ENCODE results near the gene IL1R2. TPM values are rescaled to one million over a fixed set of nuclear protein-coding genes. Genes with fewer than 3 reads are reported as not detected.

IL1R2 gene
- total RNA-seq, 1 experiment from 2014 or later, result not detected

DNA sequence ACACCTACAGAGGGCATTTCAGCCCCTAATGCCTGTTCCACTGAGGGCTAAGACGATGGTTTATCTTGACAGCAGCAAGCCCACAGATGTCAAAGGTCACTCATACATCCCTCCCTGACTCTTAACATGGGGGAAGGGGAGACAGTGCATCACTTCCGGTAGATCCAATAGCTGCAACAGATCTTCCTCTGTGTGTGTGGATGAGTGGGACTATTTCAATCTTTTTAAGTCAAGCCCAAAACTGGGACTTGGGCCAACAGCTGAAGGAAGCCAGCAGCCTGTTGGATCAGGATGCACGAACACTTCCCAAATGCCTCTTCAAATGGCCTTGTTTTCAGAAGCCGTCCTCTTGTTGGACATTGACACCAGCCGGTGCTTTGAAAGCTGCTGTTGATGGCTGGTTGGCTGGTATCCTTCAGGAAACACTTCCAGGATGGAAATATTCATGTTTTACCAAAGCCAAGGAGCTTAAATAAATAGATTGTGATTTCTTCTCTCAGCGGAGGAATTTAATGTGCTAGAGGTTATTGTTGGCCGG is 59.2 kb downstream of the IL1R2 start:
- Histone ChIP-seq H3K9me3 (replicated peaks) (no peaks in the 10 kb centered on the region), H3K4me1 (replicated peaks) (peaks cover 43% of the 10 kb centered on the region), H3K27me3 (replicated peaks) (no peaks in the 10 kb centered on the region), H3K36me3 (no peaks in the 10 kb centered on the region), H3K27ac (no peak overlapping the region), H3K4me3 (no peak overlapping the region)
- no peak for DNase-seq (ENCODE audit: low read depth in 1 of 2, low spot score in 2 of 2)

DNA sequence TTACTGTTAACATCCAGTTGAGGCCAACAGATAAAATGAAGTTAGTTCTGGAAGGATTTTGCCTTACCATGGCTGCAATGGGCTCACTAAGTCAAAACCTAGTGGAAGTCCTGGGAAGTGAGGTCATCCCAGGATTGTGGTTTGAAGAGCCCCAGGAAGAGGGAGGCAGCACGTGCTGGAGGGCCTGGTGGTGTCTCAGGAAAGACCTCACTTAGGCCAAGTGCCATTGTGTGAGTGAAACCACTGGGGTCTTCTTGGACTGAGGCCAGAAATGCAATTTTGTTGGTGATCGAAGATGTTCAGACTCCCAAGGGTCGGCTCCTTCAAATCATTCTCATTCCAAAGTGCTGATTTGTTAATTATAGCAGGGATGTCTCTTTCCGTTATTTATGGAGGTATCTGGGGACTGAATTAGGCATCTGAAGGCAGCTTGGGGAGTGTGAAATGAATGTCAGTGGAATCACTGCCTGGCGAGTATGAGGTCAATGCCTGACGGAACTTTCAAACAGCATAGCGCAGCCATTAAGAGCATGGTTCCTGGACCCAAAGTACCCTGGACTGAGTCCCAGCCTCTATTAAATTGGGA is 60.0 kb downstream of the IL1R2 start:
- no peak overlapping the region for H3K4me3 ChIP-seq
- H3K27me3 ChIP-seq (replicated peaks), result no peaks in the 10 kb centered on the region
- H3K36me3 ChIP-seq, result no peaks in the 10 kb centered on the region
- no peak overlapping the region for H3K27ac ChIP-seq
- no peak for DNase-seq (ENCODE audit: low read depth in 1 of 2, low spot score in 2 of 2)
- peaks cover 39% of the 10 kb centered on the region for H3K4me1 ChIP-seq (replicated peaks)
- H3K9me3 ChIP-seq (replicated peaks), result no peaks in the 10 kb centered on the region

DNA sequence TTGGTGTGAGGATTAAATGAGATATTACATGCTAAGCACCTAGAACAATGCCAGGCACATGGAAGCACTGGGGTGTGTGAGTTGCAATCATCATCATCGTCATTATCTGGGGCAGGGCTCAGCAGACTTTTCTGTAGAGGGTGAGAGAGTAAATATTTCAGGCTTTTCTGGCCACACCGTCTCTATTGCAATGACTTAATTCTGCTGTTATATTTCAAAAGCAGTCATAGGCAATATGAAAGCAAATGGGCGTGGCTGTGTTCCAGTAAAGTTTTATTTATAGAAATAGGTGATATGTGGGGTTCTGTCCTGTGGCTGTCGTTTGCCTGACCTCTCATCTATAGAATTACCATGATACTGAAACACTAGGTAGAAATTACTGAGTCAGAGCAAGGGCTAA is 60.6 kb downstream of the IL1R2 start:
- no peaks in the 10 kb centered on the region for H3K9me3 ChIP-seq (replicated peaks)
- H3K4me3 ChIP-seq, result no peak overlapping the region
- H3K4me1 ChIP-seq (replicated peaks), result peaks cover 37% of the 10 kb centered on the region
- no peaks in the 10 kb centered on the region for H3K36me3 ChIP-seq
- DNase-seq (ENCODE audit: low read depth in 1 of 2, low spot score in 2 of 2), result peak in 1 of 2 experiments; percentile 1
- H3K27me3 ChIP-seq (replicated peaks), result no peaks in the 10 kb centered on the region
- no peak overlapping the region for H3K27ac ChIP-seq

DNA sequence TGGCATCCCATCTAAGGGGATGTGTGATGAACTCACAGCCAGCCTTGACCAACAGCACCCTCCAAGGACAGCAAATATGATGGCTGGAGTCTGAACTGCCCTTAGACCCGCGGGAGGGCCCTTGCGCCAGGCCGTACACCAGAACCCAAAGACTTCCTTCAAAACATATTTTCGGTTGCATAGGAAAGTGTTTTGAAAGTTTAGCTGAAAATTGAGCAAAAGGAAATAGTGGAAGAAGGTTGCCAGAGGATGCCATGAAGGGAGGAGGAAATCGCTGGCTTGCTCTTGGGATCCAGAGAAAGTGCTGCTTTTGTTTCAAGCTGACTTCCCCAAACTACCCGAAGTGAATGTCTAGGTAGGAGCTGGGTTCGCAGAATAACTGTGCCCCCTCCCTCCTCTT is 61.3 kb downstream of the IL1R2 start:
- no peaks in the 10 kb centered on the region for H3K9me3 ChIP-seq (replicated peaks)
- no peaks in the 10 kb centered on the region for H3K36me3 ChIP-seq
- no peak for DNase-seq (ENCODE audit: low read depth in 1 of 2, low spot score in 2 of 2)
- no peak overlapping the region for H3K27ac ChIP-seq
- peaks cover 45% of the 10 kb centered on the region for H3K4me1 ChIP-seq (replicated peaks)
- no peak overlapping the region for H3K4me3 ChIP-seq
- H3K27me3 ChIP-seq (replicated peaks), result no peaks in the 10 kb centered on the region

DNA sequence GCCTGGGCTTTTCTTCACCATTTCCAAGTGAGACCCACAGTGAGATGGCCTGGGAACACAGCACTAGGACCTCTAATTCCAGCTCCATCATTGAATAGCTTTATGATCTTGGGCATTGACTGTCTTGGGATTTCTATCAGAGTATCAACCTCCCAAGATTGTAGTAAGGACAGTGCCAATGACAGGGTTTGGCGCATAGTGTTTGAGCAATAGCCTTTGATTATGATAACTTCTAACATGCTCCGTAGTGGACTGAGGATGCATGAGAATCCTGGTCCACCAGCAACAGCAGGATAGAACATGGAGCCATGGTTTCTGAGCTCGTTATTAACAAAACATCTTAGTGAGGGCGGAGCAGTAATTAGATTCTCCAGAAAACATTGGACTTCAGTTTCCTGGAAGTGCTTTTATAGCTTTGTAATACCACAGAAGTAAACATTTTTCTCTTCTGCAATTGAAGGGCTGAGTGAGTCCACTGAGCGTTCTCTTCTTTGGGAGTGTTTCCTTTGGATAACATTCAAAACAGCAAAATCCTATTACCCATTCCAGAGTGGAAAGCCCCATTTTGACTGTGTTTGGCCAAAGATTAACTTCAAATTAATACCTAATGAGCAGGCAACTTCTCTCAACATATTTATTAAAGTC is 63.7 kb downstream of the IL1R2 start:
- H3K4me3 ChIP-seq, result no peak overlapping the region
- H3K27me3 ChIP-seq (replicated peaks), result no peaks in the 10 kb centered on the region
- H3K4me1 ChIP-seq (replicated peaks), result peaks cover 32% of the 10 kb centered on the region
- no peaks in the 10 kb centered on the region for H3K9me3 ChIP-seq (replicated peaks)
- H3K27ac ChIP-seq, result no peak overlapping the region
- no peak for DNase-seq (ENCODE audit: low read depth in 1 of 2, low spot score in 2 of 2)
- H3K36me3 ChIP-seq, result no peaks in the 10 kb centered on the region

GRCh38 chr2:102056079-102056581 is 64.4 kb downstream of the IL1R2 start:
- H3K4me3 ChIP-seq, result no peak overlapping the region
- no peak overlapping the region for H3K27ac ChIP-seq
- DNase-seq (ENCODE audit: low read depth in 1 of 2, low spot score in 2 of 2), result no peak
- no peaks in the 10 kb centered on the region for H3K9me3 ChIP-seq (replicated peaks)
- peaks cover 27% of the 10 kb centered on the region for H3K4me1 ChIP-seq (replicated peaks)
- H3K27me3 ChIP-seq (replicated peaks), result no peaks in the 10 kb centered on the region
- H3K36me3 ChIP-seq, result no peaks in the 10 kb centered on the region

- Histone ChIP-seq H3K4me1 (replicated peaks) (peaks cover 33% of the 10 kb centered on the region), H3K27me3 (replicated peaks) (no peaks in the 10 kb centered on the region), H3K36me3 (no peaks in the 10 kb centered on the region), H3K4me3 (no peak overlapping the region), H3K9me3 (replicated peaks) (no peaks in the 10 kb centered on the region), H3K27ac (no peak overlapping the region)
- peak in 1 of 2 experiments; percentile 45 for DNase-seq (ENCODE audit: low read depth in 1 of 2, low spot score in 2 of 2)
Observed at GRCh38 chr2:102057502-102058292, 65.9 kb downstream of the IL1R2 start.

- DNase-seq (ENCODE audit: low read depth in 1 of 2, low spot score in 2 of 2), result no peak
- no peaks in the 10 kb centered on the region for H3K9me3 ChIP-seq (replicated peaks)
- H3K36me3 ChIP-seq, result no peaks in the 10 kb centered on the region
- H3K4me3 ChIP-seq, result no peak overlapping the region
- no peak overlapping the region for H3K27ac ChIP-seq
- H3K4me1 ChIP-seq (replicated peaks), result peaks cover 40% of the 10 kb centered on the region
- no peaks in the 10 kb centered on the region for H3K27me3 ChIP-seq (replicated peaks)
Observed at GRCh38 chr2:102058293-102058833, 66.6 kb downstream of the IL1R2 start.

DNA sequence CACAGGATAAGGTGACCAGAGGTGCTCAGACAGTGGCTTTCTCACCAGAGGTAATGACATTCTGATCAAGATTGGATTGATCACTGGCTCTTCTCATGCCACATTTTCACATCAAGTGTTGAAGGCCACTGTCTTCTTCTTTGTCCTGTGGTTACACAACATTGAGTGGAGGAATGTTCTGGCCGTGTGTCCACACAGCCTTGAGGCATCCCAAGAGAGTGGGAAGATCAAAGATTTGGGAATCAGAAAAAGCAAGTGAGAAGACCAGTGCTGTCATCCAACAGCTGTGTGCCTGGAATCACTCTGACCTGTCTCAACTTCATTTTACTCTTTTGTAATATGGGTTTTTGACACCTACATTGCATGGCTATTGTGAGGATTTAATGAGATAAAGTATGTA is 67.4 kb downstream of the IL1R2 start:
- H3K9me3 ChIP-seq (replicated peaks), result no peaks in the 10 kb centered on the region
- no peaks in the 10 kb centered on the region for H3K36me3 ChIP-seq
- peaks cover 47% of the 10 kb centered on the region for H3K4me1 ChIP-seq (replicated peaks)
- H3K4me3 ChIP-seq, result no peak overlapping the region
- no peak overlapping the region for H3K27ac ChIP-seq
- no peaks in the 10 kb centered on the region for H3K27me3 ChIP-seq (replicated peaks)
- DNase-seq (ENCODE audit: low read depth in 1 of 2, low spot score in 2 of 2), result no peak

GRCh38 chr2:102060047-102060446 is 68.3 kb downstream of the IL1R2 start:
- no peaks in the 10 kb centered on the region for H3K27me3 ChIP-seq (replicated peaks)

GRCh38 chr2:102060792-102061191 is 69.0 kb downstream of the IL1R2 start:
- H3K27ac ChIP-seq, result no peak overlapping the region
- no peaks in the 10 kb centered on the region for H3K27me3 ChIP-seq (replicated peaks)
- no peak overlapping the region for H3K4me3 ChIP-seq
- no peaks in the 10 kb centered on the region for H3K9me3 ChIP-seq (replicated peaks)
- H3K4me1 ChIP-seq (replicated peaks), result peaks cover 58% of the 10 kb centered on the region
- DNase-seq (ENCODE audit: low read depth in 1 of 2, low spot score in 2 of 2), result no peak
- H3K36me3 ChIP-seq, result no peaks in the 10 kb centered on the region

More at GRCh38 chr2:102060047-102060446, 68.3 kb downstream of the IL1R2 start:
- H3K36me3 ChIP-seq, result no peaks in the 10 kb centered on the region
- H3K9me3 ChIP-seq (replicated peaks), result no peaks in the 10 kb centered on the region
- no peak overlapping the region for H3K27ac ChIP-seq
- H3K4me1 ChIP-seq (replicated peaks), result peaks cover 56% of the 10 kb centered on the region
- no peak overlapping the region for H3K4me3 ChIP-seq
- no peak for DNase-seq (ENCODE audit: low read depth in 1 of 2, low spot score in 2 of 2)

DNA sequence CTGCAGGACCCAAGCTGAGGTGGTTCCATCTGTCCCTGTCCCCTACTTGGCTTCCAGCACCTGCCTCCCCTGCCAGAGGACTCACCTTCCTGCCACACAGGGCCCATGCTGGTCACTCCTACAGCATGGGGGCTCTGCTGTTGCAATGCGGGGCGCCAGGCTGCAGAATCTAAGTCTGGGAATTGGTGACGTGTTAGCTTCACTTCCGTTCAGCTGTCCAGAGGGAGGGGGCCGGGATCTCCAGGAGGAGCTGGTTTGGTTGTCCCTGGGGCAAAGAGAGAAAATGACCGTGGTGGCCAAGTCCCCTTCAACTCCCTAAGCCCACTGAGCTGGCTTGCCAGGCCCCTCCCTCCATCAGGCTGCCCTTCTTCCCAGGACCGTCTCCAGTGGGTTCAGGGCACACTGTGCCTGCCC is 69.5 kb downstream of the IL1R2 start:
- Histone ChIP-seq H3K4me3 (no peak overlapping the region), H3K27ac (no peak overlapping the region), H3K27me3 (replicated peaks) (no peaks in the 10 kb centered on the region), H3K4me1 (replicated peaks) (peaks cover 58% of the 10 kb centered on the region), H3K36me3 (no peaks in the 10 kb centered on the region), H3K9me3 (replicated peaks) (no peaks in the 10 kb centered on the region)
- DNase-seq (ENCODE audit: low read depth in 1 of 2, low spot score in 2 of 2), result no peak

GRCh38 chr2:102061962-102062795 is 70.4 kb downstream of the IL1R2 start:
- H3K27me3 ChIP-seq (replicated peaks), result no peaks in the 10 kb centered on the region
- peak in 1 of 2 experiments; percentile 31 for DNase-seq (ENCODE audit: low read depth in 1 of 2, low spot score in 2 of 2)
- H3K9me3 ChIP-seq (replicated peaks), result no peaks in the 10 kb centered on the region
- H3K36me3 ChIP-seq, result no peaks in the 10 kb centered on the region
- H3K4me1 ChIP-seq (replicated peaks), result peaks cover 59% of the 10 kb centered on the region
- no peak overlapping the region for H3K4me3 ChIP-seq
- H3K27ac ChIP-seq, result no peak overlapping the region
